Neural cell (in vitro differentiated cells): ENCODE data around the gene CSPG4. TPM values are rescaled to one million over a fixed set of nuclear protein-coding genes. Genes with fewer than 3 reads are reported as not detected.

Source experiments
- H2AFZ ChIP-seq: fragments of 200-600, 300-800 bp; sonication (generic), shearing (Covaris generic); 2 replicates; pipeline ENCODE4 v1.6.0; 2014; ENCODE audit warnings: low read depth, mild to moderate bottlenecking, antibody characterized with exemption, low read length, moderate library complexity
- H3F3A ChIP-seq: fragments of 200-600 bp; shearing (Covaris generic); 2 replicates; pipeline ENCODE4 v1.6.1; 2016; ENCODE audit warnings: mild to moderate bottlenecking, moderate library complexity, mixed read lengths, antibody characterized with exemption, low read length; ENCODE audit not compliant: insufficient read depth, poor library complexity, severe bottlenecking
- H3K27ac ChIP-seq: fragments of 200-600, 300-800 bp; sonication (generic), shearing (Covaris generic); 2 replicates; pipeline ENCODE4 v1.5.1; 2014; ENCODE audit warnings: mild to moderate bottlenecking, low read length, moderate library complexity
- H3K27me3 ChIP-seq: fragments of 300-800, 200-600 bp; sonication (generic), shearing (Covaris generic); 2 replicates; pipeline ENCODE4 v1.6.0; 2014; ENCODE audit warnings: mild to moderate bottlenecking, low read depth, low read length, moderate library complexity; ENCODE audit not compliant: insufficient read depth
- H3K36me3 ChIP-seq: fragments of 300-800, 200-600 bp; sonication (generic), shearing (Covaris generic); 2 replicates; pipeline ENCODE4 v1.5.1; 2014; ENCODE audit warnings: mild to moderate bottlenecking, antibody characterized with exemption, low read length, moderate library complexity; ENCODE audit not compliant: insufficient read depth
- H3K4me2 ChIP-seq: fragments of 300-800, 200-600 bp; sonication (generic), shearing (Covaris generic); 2 replicates; pipeline ENCODE4 v1.6.0; 2014; ENCODE audit warnings: mild to moderate bottlenecking, low read length
- H3K4me3 ChIP-seq: fragments of 300-800, 200-600 bp; sonication (generic), shearing (Covaris generic); 2 replicates; pipeline ENCODE4 v1.5.1; 2014; ENCODE audit warnings: mild to moderate bottlenecking, low read length, moderate library complexity
- H3K79me2 ChIP-seq: fragments of 200-600 bp; shearing (Covaris generic); replicated peaks from 2 replicates; pipeline ENCODE4 v1.6.0; 2014; ENCODE audit warnings: mild to moderate bottlenecking, low read length, moderate library complexity; ENCODE audit not compliant: insufficient read depth
- H3K9ac ChIP-seq: fragments of 300-800, 200-600 bp; sonication (generic), shearing (Covaris generic); 2 replicates; pipeline ENCODE4 v1.6.1; 2016; ENCODE audit warnings: mild to moderate bottlenecking, low read length, mixed read lengths
- H3K9me2 ChIP-seq: fragments of 200-600 bp; shearing (Covaris generic); 2 replicates; pipeline ENCODE4 v1.6.1; 2016; ENCODE audit warnings: mild to moderate bottlenecking, low read length, mixed read lengths; ENCODE audit not compliant: insufficient read depth
- H3K9me3 ChIP-seq: fragments of 200-600, 300-800 bp; sonication (generic), shearing (Covaris generic); 2 replicates; pipeline ENCODE4 v1.6.1; 2016; ENCODE audit warnings: mild to moderate bottlenecking, mixed run types, low read length, moderate library complexity, mixed read lengths
- H4K20me1 ChIP-seq: fragments of 200-600 bp; shearing (Covaris generic); 2 replicates; pipeline ENCODE4 v1.6.1; 2016; ENCODE audit warnings: mild to moderate bottlenecking, mixed run types; ENCODE audit not compliant: insufficient read depth
- EP300 ChIP-seq: fragments of 450-650 bp; conservative IDR thresholded peaks from 2 replicates; pipeline ENCODE4 v1.6.1; 2014; ENCODE audit warnings: antibody characterized with exemption, mild to moderate bottlenecking, moderate library complexity; ENCODE audit not compliant: poor library complexity, severe bottlenecking
- EZH2 ChIP-seq: fragments of 200-600, 300-800 bp; shearing (Covaris generic), sonication (generic); IDR thresholded peaks from 2 replicates; pipeline ENCODE4 v1.6.1; 2014; ENCODE audit warnings: antibody characterized with exemption, low read length, borderline replicate concordance, mild to moderate bottlenecking; ENCODE audit not compliant: insufficient read depth, poor library complexity, severe bottlenecking
- MXI1 ChIP-seq: fragments of 450-650 bp; conservative IDR thresholded peaks from 2 replicates; pipeline ENCODE4 v1.6.1; 2014; ENCODE audit warnings: antibody characterized with exemption, mild to moderate bottlenecking; ENCODE audit not compliant: poor library complexity, severe bottlenecking
- POLR2AphosphoS5 ChIP-seq: IDR thresholded peaks from 2 replicates; pipeline ENCODE4 v1.6.1; 2012
- RAD21 ChIP-seq: fragments of 450-650 bp; conservative IDR thresholded peaks from 2 replicates; pipeline ENCODE4 v1.6.1; 2014; ENCODE audit warnings: antibody characterized with exemption, mild to moderate bottlenecking, moderate library complexity
- SMC3 ChIP-seq: fragments of 450-650 bp; conservative IDR thresholded peaks from 2 replicates; pipeline ENCODE4 v1.6.1; 2014; ENCODE audit warnings: antibody characterized with exemption, mild to moderate bottlenecking, moderate library complexity; ENCODE audit not compliant: poor library complexity
- TAF1 ChIP-seq: IDR thresholded peaks from 2 replicates; pipeline ENCODE4 v1.6.1; 2012; ENCODE audit warnings: low read depth
- polyA plus RNA-seq: library from polyadenylated mRNA; depleted of rRNA; stranded (reverse); fragments of >200 nt; gene quantifications from 2 replicates; pipeline ENCODE4 v1.2.3, GENCODE V29; 2014
- TF ChIP-seq, protein P1 (sequence below): fragments of 450-650 bp; IDR thresholded peaks from 2 replicates; pipeline ENCODE4 v1.5.1; 2014; ENCODE audit warnings: antibody characterized with exemption, mild to moderate bottlenecking, moderate library complexity; ENCODE audit not compliant: poor library complexity, severe bottlenecking
- TF ChIP-seq, protein P2 (sequence below): IDR thresholded peaks from 2 replicates; pipeline ENCODE4 v1.6.1; 2012; ENCODE audit warnings: borderline replicate concordance

Gene CSPG4
- polyA plus RNA-seq, 1 donor from 2014 or later, result not detected

DNA sequence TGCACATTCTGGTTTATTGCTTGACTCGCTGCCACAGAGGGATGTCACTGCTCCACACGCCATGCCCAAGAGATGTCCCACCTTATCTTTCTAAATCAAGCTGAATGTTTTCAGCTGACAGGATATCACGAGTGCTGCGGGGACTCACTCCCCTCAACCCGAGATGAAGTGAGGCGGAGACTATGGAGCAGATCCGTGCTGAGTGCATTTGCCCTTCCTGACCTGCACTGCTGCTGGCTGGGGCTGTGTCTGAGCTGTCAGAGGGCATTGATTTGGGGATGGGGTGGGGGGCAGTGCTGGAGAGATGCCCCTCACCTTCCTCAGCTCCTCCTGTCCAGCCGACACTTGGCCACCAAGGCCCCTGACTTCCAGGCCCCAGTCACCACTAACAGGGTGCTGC lies 40.5 kb upstream of the CSPG4 start:
- Histone ChIP-seq H2AFZ (no peak overlapping the region), H3K36me3 (no peaks in the 10 kb centered on the region), H3F3A (no peaks in the 10 kb centered on the region), H3K27me3 (no peaks in the 10 kb centered on the region), H3K4me2 (no peak overlapping the region), H3K9me2 (no peaks in the 10 kb centered on the region), H3K9me3 (no peaks in the 10 kb centered on the region), H3K4me3 (no peak overlapping the region), H3K9ac (no peak overlapping the region), H3K79me2 (no peaks in the 10 kb centered on the region), H3K27ac (no peak overlapping the region), H4K20me1 (no peaks in the 10 kb centered on the region)
- TF ChIP-seq TAF1, result no peak
- TF ChIP-seq, protein P1, sequence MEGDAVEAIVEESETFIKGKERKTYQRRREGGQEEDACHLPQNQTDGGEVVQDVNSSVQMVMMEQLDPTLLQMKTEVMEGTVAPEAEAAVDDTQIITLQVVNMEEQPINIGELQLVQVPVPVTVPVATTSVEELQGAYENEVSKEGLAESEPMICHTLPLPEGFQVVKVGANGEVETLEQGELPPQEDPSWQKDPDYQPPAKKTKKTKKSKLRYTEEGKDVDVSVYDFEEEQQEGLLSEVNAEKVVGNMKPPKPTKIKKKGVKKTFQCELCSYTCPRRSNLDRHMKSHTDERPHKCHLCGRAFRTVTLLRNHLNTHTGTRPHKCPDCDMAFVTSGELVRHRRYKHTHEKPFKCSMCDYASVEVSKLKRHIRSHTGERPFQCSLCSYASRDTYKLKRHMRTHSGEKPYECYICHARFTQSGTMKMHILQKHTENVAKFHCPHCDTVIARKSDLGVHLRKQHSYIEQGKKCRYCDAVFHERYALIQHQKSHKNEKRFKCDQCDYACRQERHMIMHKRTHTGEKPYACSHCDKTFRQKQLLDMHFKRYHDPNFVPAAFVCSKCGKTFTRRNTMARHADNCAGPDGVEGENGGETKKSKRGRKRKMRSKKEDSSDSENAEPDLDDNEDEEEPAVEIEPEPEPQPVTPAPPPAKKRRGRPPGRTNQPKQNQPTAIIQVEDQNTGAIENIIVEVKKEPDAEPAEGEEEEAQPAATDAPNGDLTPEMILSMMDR, result no peak
- no peak for TF ChIP-seq EP300
- TF ChIP-seq, protein P2, sequence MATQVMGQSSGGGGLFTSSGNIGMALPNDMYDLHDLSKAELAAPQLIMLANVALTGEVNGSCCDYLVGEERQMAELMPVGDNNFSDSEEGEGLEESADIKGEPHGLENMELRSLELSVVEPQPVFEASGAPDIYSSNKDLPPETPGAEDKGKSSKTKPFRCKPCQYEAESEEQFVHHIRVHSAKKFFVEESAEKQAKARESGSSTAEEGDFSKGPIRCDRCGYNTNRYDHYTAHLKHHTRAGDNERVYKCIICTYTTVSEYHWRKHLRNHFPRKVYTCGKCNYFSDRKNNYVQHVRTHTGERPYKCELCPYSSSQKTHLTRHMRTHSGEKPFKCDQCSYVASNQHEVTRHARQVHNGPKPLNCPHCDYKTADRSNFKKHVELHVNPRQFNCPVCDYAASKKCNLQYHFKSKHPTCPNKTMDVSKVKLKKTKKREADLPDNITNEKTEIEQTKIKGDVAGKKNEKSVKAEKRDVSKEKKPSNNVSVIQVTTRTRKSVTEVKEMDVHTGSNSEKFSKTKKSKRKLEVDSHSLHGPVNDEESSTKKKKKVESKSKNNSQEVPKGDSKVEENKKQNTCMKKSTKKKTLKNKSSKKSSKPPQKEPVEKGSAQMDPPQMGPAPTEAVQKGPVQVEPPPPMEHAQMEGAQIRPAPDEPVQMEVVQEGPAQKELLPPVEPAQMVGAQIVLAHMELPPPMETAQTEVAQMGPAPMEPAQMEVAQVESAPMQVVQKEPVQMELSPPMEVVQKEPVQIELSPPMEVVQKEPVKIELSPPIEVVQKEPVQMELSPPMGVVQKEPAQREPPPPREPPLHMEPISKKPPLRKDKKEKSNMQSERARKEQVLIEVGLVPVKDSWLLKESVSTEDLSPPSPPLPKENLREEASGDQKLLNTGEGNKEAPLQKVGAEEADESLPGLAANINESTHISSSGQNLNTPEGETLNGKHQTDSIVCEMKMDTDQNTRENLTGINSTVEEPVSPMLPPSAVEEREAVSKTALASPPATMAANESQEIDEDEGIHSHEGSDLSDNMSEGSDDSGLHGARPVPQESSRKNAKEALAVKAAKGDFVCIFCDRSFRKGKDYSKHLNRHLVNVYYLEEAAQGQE, result no peak
- TF ChIP-seq MXI1, result no peak
- no peak for TF ChIP-seq SMC3
- no peak for TF ChIP-seq RAD21
- no peak for TF ChIP-seq POLR2AphosphoS5
- TF ChIP-seq EZH2, result no peak

DNA sequence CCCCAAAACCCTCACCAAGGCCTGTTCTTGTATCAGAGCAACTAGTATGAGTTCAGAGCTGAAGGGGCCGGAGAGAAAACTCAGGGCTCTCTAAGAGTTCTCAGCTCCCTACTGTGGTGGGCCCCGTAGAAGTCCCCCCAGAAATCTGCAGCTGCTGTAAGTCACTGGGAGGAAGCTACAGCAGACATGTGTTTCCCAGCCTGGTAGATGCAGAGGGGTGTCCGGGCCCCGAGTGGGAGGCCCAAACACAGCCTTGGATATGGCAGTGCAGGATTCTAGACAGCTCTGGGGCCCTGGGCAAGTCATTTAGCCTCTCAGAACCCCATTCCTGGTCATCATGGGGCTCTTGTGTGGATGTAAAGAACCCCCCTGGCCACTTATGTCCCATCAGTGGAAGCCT lies 39.2 kb upstream of the CSPG4 start:
- Histone ChIP-seq H3F3A (no peaks in the 10 kb centered on the region), H3K27me3 (no peaks in the 10 kb centered on the region), H3K27ac (no peak overlapping the region), H4K20me1 (no peaks in the 10 kb centered on the region), H3K4me2 (no peak overlapping the region), H2AFZ (no peak overlapping the region), H3K36me3 (no peaks in the 10 kb centered on the region), H3K9me3 (no peaks in the 10 kb centered on the region), H3K9ac (no peak overlapping the region), H3K79me2 (no peaks in the 10 kb centered on the region), H3K9me2 (no peaks in the 10 kb centered on the region), H3K4me3 (no peak overlapping the region)
- no peak for TF ChIP-seq MXI1
- TF ChIP-seq TAF1, result no peak
- TF ChIP-seq EZH2, result no peak
- TF ChIP-seq, protein P1, result no peak
- no peak for TF ChIP-seq EP300
- TF ChIP-seq RAD21, result no peak
